ENCODE results near the gene LETMD1. TPM values are rescaled to one million over a fixed set of nuclear protein-coding genes. Genes with fewer than 3 reads are reported as not detected.

LETMD1 gene, protein sequence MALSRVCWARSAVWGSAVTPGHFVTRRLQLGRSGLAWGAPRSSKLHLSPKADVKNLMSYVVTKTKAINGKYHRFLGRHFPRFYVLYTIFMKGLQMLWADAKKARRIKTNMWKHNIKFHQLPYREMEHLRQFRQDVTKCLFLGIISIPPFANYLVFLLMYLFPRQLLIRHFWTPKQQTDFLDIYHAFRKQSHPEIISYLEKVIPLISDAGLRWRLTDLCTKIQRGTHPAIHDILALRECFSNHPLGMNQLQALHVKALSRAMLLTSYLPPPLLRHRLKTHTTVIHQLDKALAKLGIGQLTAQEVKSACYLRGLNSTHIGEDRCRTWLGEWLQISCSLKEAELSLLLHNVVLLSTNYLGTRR
- total RNA-seq = 24.7 and 28.1 TPM in 2 replicates

GRCh38 chr12:51047655-51048540 lies at the start of gene LETMD1:
Gene LETMD1 (plus strand): TSS chr12:51048327. CDS start chr12:51048357, 30 bp downstream.

DNA sequence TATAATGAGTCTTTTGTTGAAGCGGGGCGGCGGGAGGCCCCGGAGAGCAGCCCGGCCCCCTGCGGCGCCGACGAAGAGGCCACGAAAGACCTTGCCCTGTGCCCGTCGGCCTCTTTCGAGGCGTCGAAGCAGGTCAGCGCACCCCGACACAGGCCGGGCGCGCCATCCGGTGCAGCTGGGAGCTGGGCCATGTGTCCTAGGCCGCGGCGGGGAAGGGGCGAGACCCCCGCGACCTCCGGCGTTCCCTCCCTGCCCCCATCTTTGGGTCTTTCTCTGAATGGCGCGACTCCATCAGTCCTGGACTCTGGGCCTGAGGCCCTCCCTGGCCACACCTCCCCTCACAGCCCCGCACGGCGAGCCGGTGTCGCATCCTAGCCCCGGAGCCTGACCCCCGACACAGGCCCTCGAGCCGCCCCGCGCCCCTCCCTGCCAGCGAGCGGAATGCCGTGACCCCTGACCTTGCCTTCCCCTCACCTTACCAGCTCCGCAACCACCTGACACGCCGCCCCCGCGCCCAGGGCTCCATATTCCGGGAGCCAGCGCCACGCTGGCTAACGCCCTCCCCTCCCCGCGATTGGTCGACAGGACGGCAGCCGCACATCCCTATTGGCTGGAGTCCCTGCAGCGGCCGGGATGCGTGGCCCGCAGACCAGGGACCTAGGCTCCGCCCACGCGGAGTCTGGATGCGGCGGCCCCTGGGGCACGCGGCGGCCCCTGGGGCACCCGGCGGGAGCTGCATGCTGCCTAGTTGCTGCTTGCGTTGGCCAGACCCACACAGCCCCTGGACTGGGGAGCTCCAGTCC lies 22.1 kb upstream of the LETMD1 start, which contains the start of gene SLC11A2:
TSS of gene SLC11A2 (minus strand) at position 549 of the 803 bp plus-strand sequence. CDS start 15,656 bp downstream, outside the sequence.

DNA sequence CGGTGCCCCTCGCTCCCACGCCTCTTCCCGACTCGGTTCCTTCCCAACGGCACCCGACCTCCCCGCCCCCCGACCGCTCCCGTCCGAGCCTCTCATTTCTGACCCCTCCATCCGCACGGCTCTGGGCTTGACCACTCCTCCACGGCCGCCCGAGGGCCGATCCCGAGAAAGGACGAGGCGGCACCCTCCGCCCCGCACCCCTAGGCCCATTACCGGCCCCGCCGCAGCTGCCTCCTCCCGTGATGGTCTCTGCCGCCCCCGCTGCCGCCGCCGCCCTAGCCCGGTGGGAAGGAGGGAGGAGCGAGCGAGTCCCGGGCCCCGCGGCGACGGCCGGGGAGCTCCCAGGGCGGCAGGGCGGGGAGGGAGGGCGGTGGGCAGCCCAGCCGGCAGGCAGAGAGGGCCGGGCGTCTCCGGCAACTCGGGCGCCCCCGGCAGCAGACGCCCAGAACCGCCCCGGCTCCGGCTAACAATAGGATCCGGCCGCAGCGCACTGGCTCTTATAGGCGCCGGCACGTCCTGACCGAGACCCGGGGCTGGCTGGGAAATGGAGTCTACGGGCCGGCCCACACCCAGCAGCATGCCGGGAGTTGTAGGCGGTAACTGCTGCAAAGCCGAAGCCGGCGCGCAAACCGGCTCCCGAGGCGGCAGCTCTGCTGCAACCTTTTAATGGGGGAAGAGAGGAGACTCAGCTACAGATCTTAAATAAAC lies 35.2 kb downstream of the LETMD1 start, which contains the start of gene CSRNP2:
TSS of gene CSRNP2 (minus strand) at position 471 of the 708 bp plus-strand sequence. CDS start 7,035 bp downstream, outside the sequence.

Other genes starting within 250 kb of the LETMD1 start
- not detected in 2 replicates for gene TMPRSS12, start 205.4 kb upstream of the LETMD1 start, total RNA-seq
- not detected in 2 replicates for gene HIGD1C, start 95.8 kb upstream of the LETMD1 start, total RNA-seq
- 18.3 and 19.0 TPM in 2 replicates for gene SLC11A2, start 21.9 kb upstream of the LETMD1 start, total RNA-seq
- gene CSRNP2, start 35.3 kb downstream of the LETMD1 start, total RNA-seq = 12.6 and 15.0 TPM in 2 replicates
- gene TFCP2, start 124.8 kb downstream of the LETMD1 start, total RNA-seq = 7.6 and 8.5 TPM in 2 replicates
- 4.7 and 6.4 TPM in 2 replicates for gene POU6F1, start 169.7 kb downstream of the LETMD1 start, total RNA-seq
- 184 and 196 TPM in 2 replicates for gene DAZAP2, start 190.5 kb downstream of the LETMD1 start, total RNA-seq
- 23.2 and 30.5 TPM in 2 replicates for gene SMAGP, start 222.1 kb downstream of the LETMD1 start, total RNA-seq